ENCODE data around the gene SWI5.

SWI5 gene

DNA sequence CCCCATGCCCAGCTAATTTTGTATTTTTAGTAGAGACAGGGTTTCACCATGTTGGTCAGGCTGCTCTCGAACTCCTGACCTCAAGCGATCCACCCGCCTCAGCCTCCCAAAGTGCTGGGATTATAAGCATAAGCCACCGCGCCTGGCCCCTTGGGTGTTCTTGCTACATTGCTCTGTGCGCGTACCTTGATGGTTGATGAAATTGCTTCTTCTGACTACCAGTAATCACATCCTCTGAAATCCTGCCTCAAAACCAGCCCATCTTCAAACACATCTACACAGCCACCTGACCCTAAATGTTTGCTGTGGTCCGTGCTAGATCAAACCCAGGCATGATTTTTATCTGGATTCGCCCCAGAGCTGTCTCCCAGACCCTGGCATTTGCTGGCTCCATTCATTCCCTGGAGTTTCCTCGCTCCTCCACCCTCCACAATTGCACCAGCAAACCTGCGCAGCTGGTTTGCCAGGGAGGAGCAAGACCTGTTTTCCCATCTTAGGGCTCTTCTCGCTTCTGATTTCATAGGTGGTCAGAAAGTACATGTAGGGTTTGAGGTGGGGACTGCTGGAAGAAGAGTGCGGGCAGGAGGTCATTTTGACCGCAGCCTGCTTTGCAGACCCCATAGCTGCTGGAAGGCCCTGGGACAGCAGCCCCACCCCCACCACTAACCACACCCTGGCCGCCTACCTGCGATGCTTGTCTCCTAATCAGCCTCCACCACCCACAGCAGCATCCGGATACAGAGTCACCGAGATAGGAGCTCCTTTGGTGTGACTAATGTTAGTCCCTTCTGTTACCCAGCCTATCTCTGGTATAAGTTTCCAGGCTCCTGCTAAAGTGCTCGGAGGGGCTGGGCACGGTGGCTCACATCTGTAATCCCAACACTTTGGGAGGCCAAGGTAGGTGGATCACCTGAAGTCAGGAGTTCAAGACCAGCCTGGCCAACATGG is 22.7 kb downstream of the SWI5 start:
- Histone ChIP-seq H3K4me1 (ENCODE audit: control insufficient read depth, insufficient read depth, low read length, poor library complexity, severe bottlenecking) (no peaks in the 10 kb centered on the region), H3K9me3 (ENCODE audit: control insufficient read depth, low read length) (no peaks in the 10 kb centered on the region), H3K36me3 (ENCODE audit: control insufficient read depth, insufficient read depth, low read length) (no peaks in the 10 kb centered on the region), H3K4me3 (ENCODE audit: extremely low read depth, insufficient read depth, low read length, poor library complexity, severe bottlenecking) (no peak overlapping the region), H3K27ac (ENCODE audit: low read depth, low read length, severe bottlenecking) (no peak overlapping the region)
- WGBS, 2 experiments (ENCODE audit: insufficient coverage in 2 of 2): 93 to 94% methylated on average over 17 to 18 of the region's 20 CpGs

DNA sequence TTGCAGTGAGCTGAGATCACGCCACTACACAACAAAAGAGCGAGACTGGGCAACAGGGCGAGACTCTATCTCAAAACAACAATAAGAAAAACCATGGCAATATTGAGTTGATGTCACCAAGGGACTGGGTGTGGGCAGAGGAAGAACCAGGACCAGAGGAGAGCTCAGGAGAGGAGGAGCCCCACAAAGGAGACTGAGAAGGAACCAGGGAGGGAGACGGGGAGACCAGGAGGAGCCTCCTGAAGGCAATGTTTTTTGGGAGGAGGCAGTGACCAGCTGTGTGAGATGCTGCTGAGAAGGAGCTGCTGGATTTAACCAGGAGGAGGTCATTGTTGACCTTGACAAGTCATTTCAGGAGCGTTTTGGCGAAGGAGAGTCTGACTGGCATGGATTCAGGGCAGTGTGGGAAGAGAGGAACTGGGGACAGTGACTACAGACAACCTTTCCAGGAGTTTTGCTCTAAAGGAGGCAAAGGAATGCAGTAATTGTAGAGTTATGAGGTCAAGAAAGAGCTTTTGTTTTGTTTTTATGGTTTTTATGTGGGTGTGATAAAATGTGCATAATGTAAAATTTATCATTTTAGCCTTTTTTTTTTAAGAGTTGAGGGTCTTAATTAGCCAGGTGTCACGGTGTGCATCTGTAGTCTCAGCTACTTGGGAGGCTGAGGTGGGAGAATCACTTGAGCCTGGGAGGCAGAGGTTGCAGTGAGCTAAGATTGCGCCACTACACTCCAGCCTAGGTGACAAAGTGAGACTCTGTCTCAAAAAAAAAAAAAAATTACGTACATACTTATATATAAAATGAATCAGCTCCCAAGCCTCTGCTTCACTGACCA is 28.3 kb downstream of the SWI5 start:
- Histone ChIP-seq H3K36me3 (ENCODE audit: control insufficient read depth, insufficient read depth, low read length) (peaks cover 14% of the 10 kb centered on the region), H3K9me3 (ENCODE audit: control insufficient read depth, low read length) (no peaks in the 10 kb centered on the region), H3K4me3 (ENCODE audit: extremely low read depth, insufficient read depth, low read length, poor library complexity, severe bottlenecking) (no peak overlapping the region), H3K27ac (ENCODE audit: low read depth, low read length, severe bottlenecking) (no peak overlapping the region), H3K4me1 (ENCODE audit: control insufficient read depth, insufficient read depth, low read length, poor library complexity, severe bottlenecking) (peaks cover 8% of the 10 kb centered on the region)
- WGBS, 2 experiments (ENCODE audit: insufficient coverage in 2 of 2): 83 to 90% methylated on average over 4 to 6 of the region's 9 CpGs

DNA sequence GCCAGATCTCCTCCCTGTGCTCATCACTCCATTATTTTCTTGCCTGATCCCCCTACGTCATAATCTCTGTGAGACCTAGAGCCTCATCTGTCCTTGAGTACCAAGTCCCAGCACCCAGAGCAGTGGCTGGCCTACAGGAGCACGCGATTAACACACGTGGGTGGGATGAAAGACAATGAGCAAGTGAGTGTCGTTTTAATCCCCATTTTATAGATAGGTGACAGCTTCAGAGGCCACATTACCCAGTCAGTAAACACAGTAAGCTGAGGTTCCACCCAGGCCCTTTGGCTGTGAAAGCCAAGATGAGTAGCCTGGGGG is 28.9 kb downstream of the SWI5 start:
- 84 to 93% methylated on average over 4 to 5 of the region's 5 CpGs for WGBS, 2 experiments (ENCODE audit: insufficient coverage in 2 of 2)
- H3K4me1 ChIP-seq (ENCODE audit: control insufficient read depth, insufficient read depth, low read length, poor library complexity, severe bottlenecking): peaks cover 8% of the 10 kb centered on the region
- no peaks in the 10 kb centered on the region for H3K9me3 ChIP-seq (ENCODE audit: control insufficient read depth, low read length)
- no peak overlapping the region for H3K27ac ChIP-seq (ENCODE audit: low read depth, low read length, severe bottlenecking)
- peaks cover 19% of the 10 kb centered on the region for H3K36me3 ChIP-seq (ENCODE audit: control insufficient read depth, insufficient read depth, low read length)
- H3K4me3 ChIP-seq (ENCODE audit: extremely low read depth, insufficient read depth, low read length, poor library complexity, severe bottlenecking): no peak overlapping the region

DNA sequence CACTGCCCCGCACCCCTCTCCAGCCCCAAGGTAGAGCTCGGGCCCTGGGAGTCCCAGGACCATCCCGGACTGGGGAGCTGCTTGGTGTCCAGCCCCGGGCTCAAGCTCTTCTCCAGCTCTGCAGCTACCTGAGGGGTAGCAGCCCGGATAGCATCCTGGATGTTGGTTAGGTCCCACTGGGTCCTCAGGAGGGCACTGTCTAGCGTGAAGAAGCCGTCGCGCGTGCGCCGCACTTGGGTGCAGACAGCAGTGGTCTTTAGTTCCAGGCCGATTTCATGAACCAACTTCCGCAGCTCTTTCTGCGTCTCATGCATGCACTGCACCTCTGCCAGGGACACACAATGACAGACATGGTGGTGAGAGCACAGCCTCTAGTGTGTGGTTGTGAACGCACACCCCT is 33.5 kb downstream of the SWI5 start:
- Histone ChIP-seq H3K4me3 (ENCODE audit: extremely low read depth, insufficient read depth, low read length, poor library complexity, severe bottlenecking) (no peak overlapping the region), H3K9me3 (ENCODE audit: control insufficient read depth, low read length) (no peaks in the 10 kb centered on the region), H3K36me3 (ENCODE audit: control insufficient read depth, insufficient read depth, low read length) (peaks cover 55% of the 10 kb centered on the region), H3K27ac (ENCODE audit: low read depth, low read length, severe bottlenecking) (no peak overlapping the region), H3K4me1 (ENCODE audit: control insufficient read depth, insufficient read depth, low read length, poor library complexity, severe bottlenecking) (peaks cover 8% of the 10 kb centered on the region)
- 92 to 94% methylated on average over 12 to 15 of the region's 16 CpGs for WGBS, 2 experiments (ENCODE audit: insufficient coverage in 2 of 2)

DNA sequence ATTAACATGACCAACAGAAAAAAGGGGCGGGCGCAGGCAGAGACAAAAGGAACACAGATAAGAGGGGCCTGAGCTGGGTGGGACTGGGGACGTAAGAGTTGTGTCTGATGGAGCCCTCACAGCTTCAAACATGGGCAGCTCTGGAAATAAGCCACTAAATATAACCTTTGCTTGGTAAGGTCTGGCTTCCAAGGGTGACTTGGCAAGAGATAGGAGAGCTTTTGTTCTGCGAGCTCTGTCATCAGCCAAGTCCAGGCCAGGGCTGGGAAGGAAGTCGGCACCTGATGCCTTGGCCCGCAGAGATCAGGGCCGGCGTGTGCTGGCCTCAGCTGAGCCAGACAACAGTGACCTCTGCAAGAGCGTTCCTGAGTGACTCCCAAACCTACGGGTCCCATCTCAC is 34.4 kb downstream of the SWI5 start:
- Histone ChIP-seq H3K4me3 (ENCODE audit: extremely low read depth, insufficient read depth, low read length, poor library complexity, severe bottlenecking) (no peak overlapping the region), H3K36me3 (ENCODE audit: control insufficient read depth, insufficient read depth, low read length) (peaks cover 63% of the 10 kb centered on the region), H3K27ac (ENCODE audit: low read depth, low read length, severe bottlenecking) (no peak overlapping the region), H3K9me3 (ENCODE audit: control insufficient read depth, low read length) (no peaks in the 10 kb centered on the region), H3K4me1 (ENCODE audit: control insufficient read depth, insufficient read depth, low read length, poor library complexity, severe bottlenecking) (peaks cover 8% of the 10 kb centered on the region)
- WGBS, 2 experiments (ENCODE audit: insufficient coverage in 2 of 2): 97% methylated on average over 10 of the region's 10 CpGs

DNA sequence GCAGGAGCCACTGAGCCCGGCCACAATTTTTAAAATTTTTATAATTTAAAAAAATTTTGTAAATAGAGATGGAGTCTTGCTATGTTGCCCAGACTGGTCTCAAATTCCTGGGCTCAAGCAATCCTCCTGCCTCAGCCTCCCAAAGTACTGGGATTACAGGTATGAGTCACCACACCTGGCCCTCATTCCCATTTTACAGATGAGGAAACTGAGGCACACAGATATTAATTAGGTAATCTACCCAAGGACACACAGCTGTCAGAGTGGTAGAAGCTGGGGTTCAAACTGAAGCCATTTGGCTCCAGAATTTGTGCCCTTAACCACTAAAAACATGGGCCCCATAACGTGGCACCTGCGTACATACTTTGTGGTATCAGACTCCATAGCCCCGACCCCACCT is 38.6 kb downstream of the SWI5 start:
- Histone ChIP-seq H3K4me3 (ENCODE audit: extremely low read depth, insufficient read depth, low read length, poor library complexity, severe bottlenecking) (no peak overlapping the region), H3K4me1 (ENCODE audit: control insufficient read depth, insufficient read depth, low read length, poor library complexity, severe bottlenecking) (no peaks in the 10 kb centered on the region), H3K27ac (ENCODE audit: low read depth, low read length, severe bottlenecking) (no peak overlapping the region), H3K9me3 (ENCODE audit: control insufficient read depth, low read length) (no peaks in the 10 kb centered on the region), H3K36me3 (ENCODE audit: control insufficient read depth, insufficient read depth, low read length) (peaks cover 73% of the 10 kb centered on the region)
- 83 to 100% methylated on average over 1 of the region's 4 CpGs for WGBS, 2 experiments (ENCODE audit: insufficient coverage in 2 of 2)

DNA sequence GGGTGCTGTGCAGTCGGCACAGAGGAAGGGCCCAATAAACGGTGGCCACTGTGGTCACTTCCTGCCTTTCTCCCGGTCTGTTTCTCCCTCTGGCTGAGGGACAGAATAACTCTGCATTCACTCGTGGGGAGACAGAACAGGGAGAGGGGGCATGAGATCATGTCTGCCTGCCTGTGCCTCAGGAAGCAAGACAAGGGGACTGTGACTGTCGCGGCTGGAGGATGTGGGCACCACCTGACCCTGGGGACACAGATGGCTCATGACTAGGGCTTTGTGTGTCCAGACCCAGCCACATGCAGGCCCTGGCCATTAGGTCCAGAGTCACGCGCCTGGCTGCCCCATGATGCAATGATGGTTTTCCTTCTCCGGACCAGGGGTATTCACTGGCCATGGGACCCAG is 40.3 kb downstream of the SWI5 start:
- WGBS, 2 experiments (ENCODE audit: insufficient coverage in 2 of 2): 93 to 99% methylated on average over 7 to 8 of the region's 9 CpGs
- peaks cover 74% of the 10 kb centered on the region for H3K36me3 ChIP-seq (ENCODE audit: control insufficient read depth, insufficient read depth, low read length)
- no peaks in the 10 kb centered on the region for H3K9me3 ChIP-seq (ENCODE audit: control insufficient read depth, low read length)
- peaks cover 4% of the 10 kb centered on the region for H3K4me1 ChIP-seq (ENCODE audit: control insufficient read depth, insufficient read depth, low read length, poor library complexity, severe bottlenecking)
- H3K27ac ChIP-seq (ENCODE audit: low read depth, low read length, severe bottlenecking): peak overlapping the region; percentile 23
- H3K4me3 ChIP-seq (ENCODE audit: extremely low read depth, insufficient read depth, low read length, poor library complexity, severe bottlenecking): no peak overlapping the region

DNA sequence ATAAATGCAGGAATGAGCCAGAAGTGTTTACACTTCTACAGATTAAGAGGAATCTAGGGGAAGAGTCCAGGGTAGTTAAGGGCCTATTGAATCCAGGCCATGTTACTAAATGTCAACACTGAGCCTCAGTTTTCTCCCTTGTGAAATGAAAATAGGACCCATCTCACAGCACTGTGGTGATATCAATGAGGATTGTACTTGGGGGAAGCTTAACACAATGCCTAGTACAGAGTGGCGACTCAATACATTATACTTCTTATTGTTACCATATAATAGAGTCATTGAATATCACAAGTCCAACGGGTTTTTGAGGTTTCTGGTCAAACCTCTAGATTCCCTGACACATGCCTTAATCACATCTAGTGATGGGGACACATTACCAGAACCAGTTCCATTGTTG is 41.6 kb downstream of the SWI5 start:
- H3K36me3 ChIP-seq (ENCODE audit: control insufficient read depth, insufficient read depth, low read length): peaks cover 65% of the 10 kb centered on the region
- H3K4me1 ChIP-seq (ENCODE audit: control insufficient read depth, insufficient read depth, low read length, poor library complexity, severe bottlenecking): peaks cover 8% of the 10 kb centered on the region
- H3K27ac ChIP-seq (ENCODE audit: low read depth, low read length, severe bottlenecking): no peak overlapping the region
- H3K4me3 ChIP-seq (ENCODE audit: extremely low read depth, insufficient read depth, low read length, poor library complexity, severe bottlenecking): no peak overlapping the region
- H3K9me3 ChIP-seq (ENCODE audit: control insufficient read depth, low read length): no peaks in the 10 kb centered on the region
- 100% methylated on average over 1 of the region's 2 CpGs for WGBS, 2 experiments (ENCODE audit: insufficient coverage in 2 of 2)

DNA sequence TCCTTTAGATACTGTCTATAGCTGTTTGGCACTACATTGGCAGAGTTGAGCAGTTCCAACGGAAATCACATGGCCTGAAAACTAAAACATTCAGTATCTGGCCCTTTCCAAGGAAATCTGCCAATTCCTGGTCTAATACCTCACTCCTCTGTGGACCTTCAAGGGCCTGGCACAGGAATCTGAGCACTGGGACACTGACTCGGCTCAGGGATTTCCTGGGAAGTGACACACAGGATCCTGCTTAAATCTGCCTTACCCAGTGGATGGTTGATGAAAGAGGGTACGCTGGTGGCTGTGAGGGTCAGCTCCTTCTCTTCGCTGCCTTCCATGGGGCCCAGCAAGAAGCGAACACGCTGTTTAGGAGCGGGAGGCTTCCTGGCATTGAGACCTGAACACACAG is 45.3 kb downstream of the SWI5 start:
- peaks cover 59% of the 10 kb centered on the region for H3K36me3 ChIP-seq (ENCODE audit: control insufficient read depth, insufficient read depth, low read length)
- H3K4me3 ChIP-seq (ENCODE audit: extremely low read depth, insufficient read depth, low read length, poor library complexity, severe bottlenecking): peak overlapping the region; percentile 91

DNA sequence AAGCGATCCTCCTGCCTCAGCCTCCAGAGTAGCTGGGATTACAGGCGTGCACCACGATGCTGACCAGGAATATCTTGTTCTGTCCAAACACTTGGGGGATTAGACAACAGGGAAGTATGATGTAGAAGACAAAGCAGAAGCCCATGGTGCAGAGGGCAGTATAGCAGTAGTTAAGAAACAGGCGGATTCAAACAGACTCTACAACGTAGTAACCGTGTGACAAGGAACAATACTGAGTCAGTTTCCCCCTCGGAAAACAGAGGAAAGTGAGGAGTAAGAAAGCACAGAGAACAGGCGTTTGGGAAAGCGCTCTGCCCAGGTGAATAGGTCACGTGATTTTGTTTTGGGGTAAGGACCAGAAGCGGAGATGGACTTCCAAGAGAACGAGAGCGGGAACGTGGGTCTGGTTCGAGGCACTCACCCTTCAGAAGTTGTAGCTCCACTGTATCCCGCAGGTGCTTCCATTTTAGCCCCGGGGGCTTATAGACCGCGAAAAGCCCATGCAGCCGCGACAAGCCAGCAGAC is 45.9 kb downstream of the SWI5 start:
- 1 to 2% methylated on average over 12 to 21 of the region's 21 CpGs for WGBS, 2 experiments (ENCODE audit: insufficient coverage in 2 of 2)
- peaks cover 8% of the 10 kb centered on the region for H3K4me1 ChIP-seq (ENCODE audit: control insufficient read depth, insufficient read depth, low read length, poor library complexity, severe bottlenecking)
- H3K27ac ChIP-seq (ENCODE audit: low read depth, low read length, severe bottlenecking): peak overlapping the region; percentile 92
- no peaks in the 10 kb centered on the region for H3K9me3 ChIP-seq (ENCODE audit: control insufficient read depth, low read length)
- H3K36me3 ChIP-seq (ENCODE audit: control insufficient read depth, insufficient read depth, low read length): peaks cover 59% of the 10 kb centered on the region
- H3K4me3 ChIP-seq (ENCODE audit: extremely low read depth, insufficient read depth, low read length, poor library complexity, severe bottlenecking): peak overlapping the region; percentile 91

More for the DNA sequence above, 45.3 kb downstream of the SWI5 start:
- peaks cover 8% of the 10 kb centered on the region for H3K4me1 ChIP-seq (ENCODE audit: control insufficient read depth, insufficient read depth, low read length, poor library complexity, severe bottlenecking)
- 81 to 84% methylated on average over 3 of the region's 7 CpGs for WGBS, 2 experiments (ENCODE audit: insufficient coverage in 2 of 2)
- H3K9me3 ChIP-seq (ENCODE audit: control insufficient read depth, low read length): no peaks in the 10 kb centered on the region
- H3K27ac ChIP-seq (ENCODE audit: low read depth, low read length, severe bottlenecking): no peak overlapping the region
